ENCODE data around the gene DNAH8.
A peak's percentile ranks its signal among the peaks of the same experiment; 100 is the strongest.

DNAH8 gene

DNA sequence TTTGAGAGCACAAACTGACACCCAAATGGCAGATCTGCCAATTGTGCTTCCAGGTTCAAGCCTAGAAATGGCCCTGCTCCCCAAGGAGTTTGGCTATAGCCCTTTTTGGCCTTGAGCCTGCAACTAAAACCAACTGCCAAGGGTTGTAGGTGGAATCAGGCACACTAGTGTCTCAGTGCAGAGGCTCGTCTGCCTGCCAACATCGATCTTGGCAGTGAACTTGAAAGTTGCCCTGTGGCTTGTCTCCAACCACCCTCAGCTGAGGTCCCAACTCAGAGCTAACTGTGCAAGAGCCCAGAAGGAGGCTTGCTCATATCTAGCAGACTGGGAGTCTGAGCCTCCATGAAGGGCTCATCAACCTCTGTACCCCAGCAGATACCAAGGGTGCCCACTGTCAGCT lies 240.8 kb downstream of the DNAH8 start:
- peak in 17 of 56 donors; percentile 1 to 53 (median 13) for DNase-seq

DNA sequence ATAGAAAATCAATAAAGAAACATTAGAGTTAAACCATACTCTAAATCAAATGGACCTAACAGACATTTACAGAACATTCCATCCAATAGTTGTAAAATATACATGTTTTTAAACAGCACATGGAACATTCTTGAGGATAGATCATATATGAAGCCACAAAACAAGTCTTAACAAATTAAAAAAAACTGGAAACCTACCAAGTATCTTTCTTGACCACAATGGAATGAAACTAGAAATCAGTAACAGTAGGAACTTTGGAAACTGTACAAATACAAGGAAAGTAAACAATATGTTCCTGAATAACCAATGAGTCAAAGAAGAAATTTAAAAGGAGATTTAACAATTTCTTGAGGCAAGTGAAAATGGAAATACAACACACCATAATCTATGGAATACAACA lies 242.3 kb downstream of the DNAH8 start:
- DNase-seq, result no peak

DNA sequence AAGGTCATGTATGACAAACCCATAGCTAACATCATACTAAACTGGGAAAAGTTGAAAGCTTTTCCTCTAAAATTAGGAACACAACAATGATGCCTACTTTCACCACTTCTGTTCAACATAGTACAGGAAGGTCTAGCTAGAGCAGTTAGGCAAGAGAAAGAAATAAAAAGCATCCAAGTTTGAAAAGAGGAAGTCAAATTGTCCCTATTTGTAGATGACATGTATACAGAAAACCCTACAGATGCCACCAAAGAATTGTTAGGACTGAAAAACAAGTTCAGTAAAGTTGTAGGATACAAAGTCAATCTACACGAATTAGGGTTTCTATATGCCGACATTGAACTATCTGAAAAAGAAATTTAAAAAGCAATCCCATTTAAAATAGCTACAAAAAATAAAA lies 244.0 kb downstream of the DNAH8 start:
- no peak for DNase-seq

DNA sequence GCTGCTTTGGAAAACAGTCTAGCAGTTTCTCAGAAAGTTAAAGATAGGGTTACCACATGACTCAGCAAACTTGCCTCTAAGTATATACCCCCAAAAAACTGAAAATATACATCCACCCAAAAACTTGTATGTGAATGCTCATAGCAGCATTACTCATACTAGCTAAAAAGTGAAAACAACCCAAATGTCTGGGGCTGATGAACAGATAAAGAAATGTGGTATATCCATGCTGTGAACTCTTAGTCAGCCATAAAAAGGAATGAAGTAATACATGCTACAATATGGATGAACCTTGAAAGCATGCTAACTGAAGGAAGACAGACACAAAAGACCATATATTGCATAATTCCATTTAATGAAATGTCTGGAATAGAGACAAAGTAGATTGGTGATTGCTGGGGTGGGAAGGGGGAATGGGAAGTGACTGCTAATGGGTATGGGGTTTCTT lies 253.6 kb downstream of the DNAH8 start:
- no peak for DNase-seq

DNA sequence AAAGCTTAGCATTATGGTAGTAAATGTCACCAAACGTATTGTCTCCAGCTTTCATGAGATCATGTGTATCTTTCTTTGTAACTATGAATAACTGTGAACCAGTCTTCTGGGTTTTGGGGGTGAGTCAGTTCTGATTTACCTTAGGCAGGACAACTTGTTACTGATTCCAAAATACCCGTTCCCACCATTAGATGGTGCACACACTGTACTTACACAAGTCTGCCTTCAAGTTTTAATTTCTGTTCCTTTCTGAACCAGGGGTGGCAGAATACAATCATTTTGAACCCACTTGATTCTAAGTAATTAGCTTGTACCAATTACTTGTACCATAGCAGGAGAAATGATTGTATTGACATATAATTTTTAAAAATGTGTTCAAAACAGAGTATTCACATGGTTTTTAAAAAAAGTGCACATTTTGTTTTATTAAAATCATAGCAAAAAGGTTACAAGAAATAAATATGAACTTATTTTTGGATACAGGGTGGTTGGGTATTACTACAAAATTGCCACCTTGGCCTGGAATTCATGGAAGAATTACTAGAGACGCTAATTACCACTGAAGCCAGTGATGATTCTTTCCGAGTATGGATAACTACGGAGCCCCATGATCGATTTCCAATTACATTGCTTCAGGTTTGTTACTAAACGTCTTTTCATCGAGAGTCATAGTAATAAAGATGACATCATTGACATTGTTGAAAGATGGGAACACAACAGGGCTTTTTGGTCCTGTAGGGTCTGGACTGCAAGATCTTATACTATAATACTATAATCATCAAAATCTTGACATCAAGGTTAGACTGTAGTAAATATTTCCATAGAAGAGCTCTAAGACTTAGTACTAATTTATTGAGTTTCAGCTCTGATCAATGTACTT lies 258.3 kb downstream of the DNAH8 start:
- DNase-seq, result peak in 2 of 56 donors; percentile 5 to 24

DNA sequence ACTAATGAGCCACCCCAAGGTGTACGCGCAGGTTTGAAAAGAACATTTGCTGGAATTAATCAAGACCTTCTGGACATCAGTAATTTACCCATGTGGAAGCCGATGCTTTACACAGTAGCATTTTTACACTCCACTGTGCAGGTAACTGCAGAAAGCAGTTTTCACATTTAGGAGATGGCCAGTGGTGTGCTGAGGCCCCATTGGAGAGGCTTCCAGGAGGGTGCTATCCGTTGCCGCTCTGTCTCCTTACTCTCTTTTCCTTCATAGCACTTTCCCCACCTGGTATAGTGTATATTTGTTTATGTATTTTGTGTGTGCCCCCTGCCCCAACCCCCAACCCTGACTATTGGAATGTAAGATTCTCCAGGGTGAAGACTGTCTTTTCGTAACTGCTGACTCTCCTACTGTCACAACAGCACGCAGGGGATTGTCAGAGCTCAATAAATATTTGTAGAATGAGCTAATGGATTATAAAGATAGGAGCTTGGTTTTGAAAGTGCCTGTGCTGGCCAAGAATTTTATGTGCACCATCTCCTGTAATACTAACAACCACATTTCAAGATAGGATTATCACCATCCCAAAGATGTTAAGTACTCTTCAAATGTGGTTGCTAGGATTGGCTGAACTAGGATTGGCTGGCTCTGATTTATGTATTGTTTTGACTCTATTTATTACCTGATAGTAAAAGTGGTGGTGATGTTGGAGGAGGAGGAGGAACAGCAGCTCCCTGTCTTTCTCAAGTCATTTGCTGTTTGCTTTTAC lies 259.5 kb downstream of the DNAH8 start:
- DNase-seq, result no peak

DNA sequence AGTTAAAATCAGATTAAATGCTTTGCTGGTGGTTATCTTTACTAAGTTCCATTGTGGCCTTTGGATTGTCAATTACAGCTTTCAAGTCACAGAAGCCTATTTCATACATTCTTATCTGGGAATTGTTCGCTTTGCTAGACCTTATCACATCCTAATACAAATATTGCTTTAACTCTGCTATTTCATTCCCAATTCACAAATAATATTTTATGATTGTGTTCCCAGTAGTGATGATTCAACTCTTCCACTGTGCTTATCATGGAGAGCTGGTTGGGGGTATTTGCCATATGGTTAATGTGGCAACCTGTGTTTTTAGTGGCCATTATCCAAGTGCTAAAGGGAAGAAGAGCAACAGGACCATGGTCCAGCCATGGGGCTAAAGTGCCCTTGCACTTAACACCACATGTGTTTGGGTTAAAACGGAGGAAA lies 260.5 kb downstream of the DNAH8 start:
- DNase-seq, result no peak

DNA sequence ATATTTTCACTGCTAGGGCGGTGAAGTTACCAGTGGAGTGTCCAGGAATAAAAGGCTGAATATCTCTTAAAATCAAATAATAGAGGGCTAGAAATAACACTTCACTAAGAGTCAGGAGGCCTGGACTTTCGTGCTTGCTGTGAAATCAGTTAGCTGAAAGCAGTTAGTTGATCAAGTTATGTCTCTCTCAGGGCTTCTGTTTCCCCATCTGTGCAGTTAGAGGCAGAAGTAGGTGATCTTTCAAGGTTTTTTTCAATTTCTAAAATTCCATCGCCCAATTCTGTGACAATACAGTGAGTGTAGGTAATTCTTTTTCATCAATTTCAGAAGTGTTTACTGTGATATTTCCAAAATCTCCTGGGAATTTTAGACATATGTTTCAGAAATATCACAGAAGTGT lies 260.9 kb downstream of the DNAH8 start:
- DNase-seq, result no peak

DNA sequence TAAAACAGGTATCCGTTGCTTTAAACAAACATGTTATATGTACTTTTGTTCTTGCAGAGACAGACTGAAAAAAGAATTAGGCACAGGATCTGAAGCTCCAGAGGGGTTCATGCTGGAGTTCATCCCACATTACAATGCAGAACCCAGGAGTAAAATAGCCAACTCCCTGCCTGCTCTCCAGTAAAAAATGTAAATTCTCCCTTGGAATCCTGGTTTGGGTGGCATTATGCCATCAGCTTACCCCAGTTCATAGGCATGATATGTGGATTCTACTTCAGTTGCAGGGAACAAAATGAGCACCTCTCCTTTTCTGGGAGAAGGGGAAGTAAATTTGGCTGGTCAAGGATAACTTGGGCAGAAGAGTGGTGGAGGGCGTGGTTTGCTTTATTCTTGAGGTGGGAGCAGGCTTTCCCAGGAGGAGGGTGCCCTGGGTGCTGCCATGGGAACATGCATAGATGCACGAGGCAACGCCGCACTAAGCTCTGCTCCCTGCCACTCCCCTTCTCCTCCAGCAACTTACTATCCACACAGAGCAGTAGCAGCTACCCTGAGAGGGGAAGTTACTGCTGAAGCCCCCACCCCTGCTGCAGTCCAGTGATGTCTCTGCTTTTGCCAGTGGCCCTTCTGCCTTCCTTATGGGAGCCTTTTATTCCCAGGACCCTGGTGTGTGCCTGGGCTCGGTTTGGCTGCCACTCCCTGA lies 261.8 kb downstream of the DNAH8 start:
- no peak for DNase-seq

DNA sequence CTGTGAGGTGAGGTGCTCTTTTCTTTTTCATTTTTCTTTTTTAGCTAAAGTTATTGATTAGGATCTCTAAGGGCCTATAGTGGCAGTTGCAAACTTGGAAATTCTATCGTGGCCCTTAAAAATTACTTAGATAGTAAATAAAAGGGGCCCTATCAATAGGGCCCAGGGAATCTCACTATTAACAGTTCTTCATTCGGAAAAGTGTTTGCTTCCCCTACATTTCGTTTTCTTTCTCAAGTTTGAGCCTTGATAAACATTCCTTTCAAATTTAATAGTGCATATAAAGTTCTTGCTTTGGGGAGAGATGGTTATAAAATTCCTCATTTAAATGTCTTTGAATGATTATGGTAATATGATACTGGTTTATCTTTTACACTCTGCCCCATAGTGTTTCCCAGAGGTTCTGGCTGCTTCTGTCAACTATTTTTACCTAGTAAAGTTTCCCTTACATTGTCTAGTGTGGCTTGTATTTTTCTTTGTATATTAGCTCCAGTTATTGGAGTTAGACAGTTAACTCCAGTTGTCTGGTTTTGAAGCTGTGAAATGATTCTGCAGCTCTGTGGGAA lies 263.1 kb downstream of the DNAH8 start:
- no peak for DNase-seq

DNA sequence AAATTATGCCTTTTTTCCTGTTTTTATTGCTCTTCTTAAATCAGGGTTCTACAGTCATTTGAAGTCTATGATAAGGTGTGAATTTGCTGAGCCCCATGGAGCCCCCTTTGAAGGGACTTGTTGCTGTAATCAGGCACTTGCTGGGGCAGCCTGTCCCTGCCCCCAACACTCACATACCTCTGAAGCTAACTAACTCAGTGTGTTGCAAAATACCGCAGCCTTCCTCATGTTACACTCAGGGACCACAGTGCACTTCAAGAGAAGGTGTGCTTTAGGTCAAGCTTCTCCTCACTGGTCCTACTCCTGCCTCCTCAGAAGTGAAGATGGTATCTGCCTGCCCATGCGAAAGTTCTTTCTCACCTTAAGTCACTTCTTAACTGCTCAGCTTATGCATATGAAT lies 267.4 kb downstream of the DNAH8 start:
- DNase-seq, result no peak

DNA sequence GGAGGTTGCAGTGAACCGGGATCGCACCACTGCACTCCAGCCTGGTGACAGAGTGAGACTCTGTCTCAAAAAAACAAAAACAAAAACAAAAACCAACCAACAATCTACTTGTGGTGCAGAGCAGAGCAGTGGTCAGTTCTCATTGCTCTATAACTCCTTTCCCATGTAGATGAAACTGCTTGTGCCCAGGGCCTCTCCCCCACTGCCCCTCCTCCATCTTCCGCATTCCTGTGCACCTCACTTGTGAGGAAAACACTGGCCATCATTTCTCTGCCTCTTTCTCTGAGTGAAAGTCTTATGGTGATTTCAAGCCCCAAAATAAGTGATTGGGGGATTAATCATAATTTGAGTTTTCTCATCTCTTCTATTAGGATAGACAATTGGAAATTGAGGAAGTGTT lies 269.6 kb downstream of the DNAH8 start:
- no peak for DNase-seq

DNA sequence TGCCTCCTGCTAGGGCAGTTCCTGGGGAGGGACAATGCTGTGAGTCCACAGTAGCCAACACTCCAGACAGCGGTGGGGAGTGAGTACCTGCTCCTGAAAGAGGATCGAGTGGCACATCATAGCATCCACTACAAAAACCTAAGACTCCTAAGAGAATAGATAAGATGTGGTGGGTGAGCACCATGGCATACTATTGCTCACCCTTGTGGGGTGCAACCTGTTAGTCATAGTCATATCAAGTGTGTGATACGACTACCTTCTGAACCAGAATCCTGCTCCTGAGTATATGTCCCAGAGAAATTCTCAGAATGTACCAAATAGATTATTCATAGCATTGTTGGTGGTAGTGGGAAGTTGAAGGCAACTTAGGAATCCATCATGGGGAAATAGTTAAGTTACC lies 270.7 kb downstream of the DNAH8 start:
- no peak for DNase-seq

DNA sequence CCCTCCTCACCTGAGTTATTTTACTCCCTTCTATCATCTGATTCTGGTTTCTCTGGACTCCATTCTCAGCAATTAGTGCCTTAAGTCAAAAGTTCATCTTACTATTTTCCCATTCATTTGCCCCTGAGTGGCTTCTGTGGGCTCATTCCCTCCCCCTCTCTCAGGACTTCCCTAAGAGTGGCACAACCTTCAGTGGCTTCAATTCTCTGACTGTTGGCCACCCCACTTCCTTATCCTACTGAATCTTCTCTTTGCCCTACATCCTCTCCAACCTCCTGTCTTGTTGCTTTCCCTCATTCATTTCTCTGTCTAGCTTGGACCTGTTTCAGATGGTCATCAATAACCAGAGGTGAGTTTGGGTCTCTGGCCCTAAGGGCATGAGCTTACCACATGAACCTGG lies 272.4 kb downstream of the DNAH8 start:
- DNase-seq, result no peak

DNA sequence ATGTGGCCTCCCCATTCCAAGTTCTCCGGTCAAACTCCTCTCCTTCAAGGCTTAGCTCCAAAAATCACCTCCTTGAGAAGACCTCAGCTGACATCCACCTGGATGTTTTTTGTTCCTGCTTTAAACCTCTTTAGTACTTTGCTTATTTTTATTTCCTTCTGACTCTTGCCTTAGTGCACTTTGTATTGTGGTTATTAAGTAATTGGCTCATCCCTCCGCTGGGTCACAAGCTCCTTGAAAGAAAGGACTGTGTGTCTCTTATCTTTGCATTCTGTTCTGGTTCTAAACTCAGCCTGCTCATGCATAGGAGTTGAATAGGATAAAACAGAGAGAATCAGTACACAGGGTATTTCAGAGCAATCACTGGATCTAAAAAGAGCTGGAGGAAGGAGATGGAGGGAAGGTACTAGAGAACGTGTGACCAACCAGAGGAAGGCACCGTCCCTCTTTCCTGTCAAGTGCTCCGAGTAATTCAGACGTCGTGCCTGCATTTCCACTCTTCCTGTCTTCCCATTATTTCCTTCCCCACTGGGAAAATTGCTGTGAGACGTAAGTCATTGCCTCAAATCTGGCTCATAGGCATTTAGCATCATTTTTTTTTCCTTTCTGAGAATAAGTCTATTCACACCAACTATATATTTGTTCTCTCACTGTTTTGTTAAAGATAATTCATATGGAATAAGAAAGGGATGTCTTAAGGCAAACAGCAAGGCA lies 273.8 kb downstream of the DNAH8 start:
- DNase-seq, result no peak

DNA sequence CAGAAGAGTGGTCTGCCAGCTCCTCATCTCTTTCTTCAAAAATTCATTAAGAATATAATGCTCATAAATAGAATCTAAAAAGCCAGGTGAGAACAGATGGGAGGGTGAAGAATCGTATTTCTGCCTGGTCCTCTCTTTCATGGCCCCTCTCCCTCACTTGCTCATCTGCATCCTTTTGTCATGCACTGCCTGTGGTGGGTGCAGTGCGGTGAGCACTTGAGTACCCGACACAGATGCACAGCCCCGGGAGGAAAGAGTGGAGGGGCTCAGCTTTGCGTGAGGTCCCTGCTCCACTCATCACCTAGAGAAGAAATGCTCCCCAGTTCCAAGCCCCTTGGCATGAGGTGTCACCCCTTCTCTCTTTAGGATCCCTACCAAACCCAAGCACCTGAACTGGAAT lies 275.4 kb downstream of the DNAH8 start:
- no peak for DNase-seq

DNA sequence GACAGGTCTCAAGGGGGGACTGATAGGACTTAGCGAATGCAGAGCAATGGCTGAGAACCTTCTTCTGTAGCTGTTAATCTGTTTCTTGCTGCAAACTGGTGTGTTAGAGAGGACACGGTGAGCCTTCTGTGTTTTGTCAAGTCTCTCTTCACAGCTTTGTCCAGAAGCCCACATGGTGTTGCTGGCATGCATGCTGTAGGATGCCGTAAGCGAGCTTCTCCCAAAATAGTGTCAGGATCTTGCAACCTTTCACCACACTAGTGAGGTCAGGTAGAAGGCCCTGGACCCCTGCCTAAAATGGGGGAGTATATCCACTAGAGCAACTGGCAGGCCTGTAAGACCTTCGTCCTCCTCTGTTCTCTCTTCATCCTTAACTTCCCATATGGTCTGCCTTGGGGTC lies 281.6 kb downstream of the DNAH8 start:
- no peak for DNase-seq

DNA sequence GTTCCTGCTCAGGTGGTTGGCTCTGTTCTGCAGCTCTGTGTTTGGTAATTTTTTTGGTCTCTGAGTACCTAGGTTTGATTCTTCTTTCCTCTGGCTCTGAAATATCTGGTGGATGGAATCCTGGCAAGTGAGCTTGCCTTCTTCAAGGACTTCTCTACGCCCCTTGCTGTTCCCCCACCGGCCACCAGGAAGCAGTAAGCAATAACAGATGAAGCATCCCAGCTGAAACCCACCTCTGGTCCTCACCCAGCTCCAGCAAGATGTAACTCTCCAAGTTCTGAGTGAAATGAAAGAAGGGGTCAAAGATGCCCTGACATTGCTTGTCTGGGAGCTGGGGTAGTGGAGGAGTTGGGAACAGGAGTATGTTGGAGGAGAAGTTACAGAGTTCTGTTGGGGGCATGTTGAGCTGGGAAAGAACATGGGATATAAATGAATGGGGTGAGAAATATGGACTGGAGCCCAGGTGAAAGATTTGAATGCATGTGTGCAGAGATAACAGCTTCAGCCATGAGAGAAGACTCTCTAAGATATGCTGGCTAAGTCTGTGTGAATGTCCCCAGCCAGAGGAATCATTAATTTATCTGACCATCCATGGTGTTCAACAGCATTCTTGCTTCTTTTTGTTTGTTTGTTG lies 282.1 kb downstream of the DNAH8 start:
- DNase-seq, result peak in 1 of 56 donors; percentile 2

DNA sequence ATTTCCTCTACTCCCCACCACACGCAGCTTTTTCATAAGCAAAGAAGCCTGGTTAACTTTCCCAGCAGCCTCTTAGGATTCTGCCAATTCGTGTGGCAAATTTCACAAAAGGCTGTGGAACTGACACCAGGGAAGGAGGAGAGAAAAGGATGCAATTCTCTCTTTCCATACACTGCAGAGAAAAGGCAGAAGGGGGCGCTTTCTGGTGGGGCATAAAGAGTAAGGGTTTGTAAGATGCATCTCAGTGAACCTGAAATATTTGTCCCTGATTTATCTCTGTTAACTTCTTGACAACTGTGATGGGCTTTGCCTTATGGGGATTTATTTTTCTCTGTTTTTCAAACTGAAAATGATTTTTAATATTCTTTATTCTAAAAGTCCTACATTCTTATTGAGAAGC lies 288.0 kb downstream of the DNAH8 start:
- no peak for DNase-seq

DNA sequence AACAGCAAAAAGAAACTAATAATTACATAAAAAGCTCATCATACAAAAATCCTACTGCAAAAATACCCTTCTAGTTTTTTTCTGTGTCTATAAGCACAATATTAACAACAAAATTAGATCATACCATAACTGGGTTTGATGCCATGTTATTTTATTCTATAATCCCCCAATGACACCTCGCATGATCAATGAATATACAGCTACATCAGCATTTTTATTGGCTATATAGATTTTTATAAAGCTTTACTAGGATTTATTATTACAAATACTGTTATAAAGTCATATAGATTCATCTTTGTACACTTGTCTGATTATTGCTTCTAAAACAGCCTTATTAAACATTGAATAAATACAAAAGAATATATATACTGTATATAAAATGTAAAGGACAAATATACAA lies 288.4 kb downstream of the DNAH8 start:
- DNase-seq, result no peak

DNA sequence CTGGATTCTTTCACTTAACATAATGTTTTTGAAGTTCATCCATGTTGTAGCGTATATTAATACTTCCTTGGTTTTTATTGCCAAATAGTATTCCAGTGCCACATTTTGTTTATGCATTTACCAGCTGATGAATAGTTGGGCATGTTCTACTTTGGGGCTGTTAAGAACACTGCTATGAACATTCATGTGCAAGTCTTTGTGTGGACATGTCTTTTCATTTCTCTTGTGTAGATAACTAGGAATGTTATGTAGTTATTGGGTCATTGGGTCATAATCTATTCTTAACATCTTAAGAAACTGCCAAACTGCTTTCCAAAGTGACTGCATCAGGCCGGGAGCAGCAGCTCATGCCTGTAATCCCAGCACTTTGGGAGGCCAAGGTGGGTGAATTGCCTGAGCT lies 289.7 kb downstream of the DNAH8 start:
- DNase-seq, result no peak
